Upper lobe of left lung (tissue), 4 donors: ENCODE measurements around the gene FGG.

Experiments
- POLR2A ChIP-seq, 4 donors: fragments of 450-650 bp; IDR thresholded peaks; one replicate each; pipeline ENCODE4 v1.5.1; 2016 to 2017; ENCODE audit warnings: antibody characterized with exemption in 4 of 4, mild to moderate bottlenecking in 2 of 4
- TF ChIP-seq, protein P1 (sequence below), 6 experiments: fragments of 450-650 bp in 4 of 6; fragments of 200-600 bp in 2 of 6; sonication (generic) in 2 of 6; IDR thresholded peaks; one replicate each; pipeline ENCODE4 v1.5.1; 2016 to 2019; ENCODE audit warnings: antibody characterized with exemption in 6 of 6

- TF ChIP-seq POLR2A (IDR thresholded peaks at IDR 0.05) = no peak
- TF ChIP-seq, protein P1, sequence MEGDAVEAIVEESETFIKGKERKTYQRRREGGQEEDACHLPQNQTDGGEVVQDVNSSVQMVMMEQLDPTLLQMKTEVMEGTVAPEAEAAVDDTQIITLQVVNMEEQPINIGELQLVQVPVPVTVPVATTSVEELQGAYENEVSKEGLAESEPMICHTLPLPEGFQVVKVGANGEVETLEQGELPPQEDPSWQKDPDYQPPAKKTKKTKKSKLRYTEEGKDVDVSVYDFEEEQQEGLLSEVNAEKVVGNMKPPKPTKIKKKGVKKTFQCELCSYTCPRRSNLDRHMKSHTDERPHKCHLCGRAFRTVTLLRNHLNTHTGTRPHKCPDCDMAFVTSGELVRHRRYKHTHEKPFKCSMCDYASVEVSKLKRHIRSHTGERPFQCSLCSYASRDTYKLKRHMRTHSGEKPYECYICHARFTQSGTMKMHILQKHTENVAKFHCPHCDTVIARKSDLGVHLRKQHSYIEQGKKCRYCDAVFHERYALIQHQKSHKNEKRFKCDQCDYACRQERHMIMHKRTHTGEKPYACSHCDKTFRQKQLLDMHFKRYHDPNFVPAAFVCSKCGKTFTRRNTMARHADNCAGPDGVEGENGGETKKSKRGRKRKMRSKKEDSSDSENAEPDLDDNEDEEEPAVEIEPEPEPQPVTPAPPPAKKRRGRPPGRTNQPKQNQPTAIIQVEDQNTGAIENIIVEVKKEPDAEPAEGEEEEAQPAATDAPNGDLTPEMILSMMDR (IDR thresholded peaks at IDR 0.05) = no peak
Measured at GRCh38 chr4:154612472-154613414, at the start of gene FGG.
